Gastroesophageal sphincter (tissue), 3 donors: ENCODE data around the gene WNK4.

Source experiments
- EP300 ChIP-seq: sonication (generic); formaldehyde crosslinking; IDR thresholded peaks from one replicate; pipeline ENCODE4 v1.6.1; 2017; ENCODE audit warnings: antibody characterized with exemption, mild to moderate bottlenecking
- POLR2A ChIP-seq, 2 donors: fragments of 450-650 bp; IDR thresholded peaks; one replicate each; pipeline ENCODE4 v1.6.1; 2017; ENCODE audit warnings: antibody characterized with exemption in 2 of 2, mild to moderate bottlenecking in 2 of 2, moderate library complexity in 1 of 2
- POLR2AphosphoS5 ChIP-seq: sonication (generic); formaldehyde crosslinking; IDR thresholded peaks from one replicate; pipeline ENCODE4 v1.6.1; 2017; ENCODE audit warnings: antibody characterized with exemption
- TF ChIP-seq, protein P1 (sequence below), 4 experiments: fragments of 200-600 bp in 2 of 4; fragments of 450-650 bp in 2 of 4; sonication (generic) in 1 of 4; IDR thresholded peaks; one replicate each; pipeline ENCODE4 v1.5.1; 2017 to 2019; ENCODE audit warnings: antibody characterized with exemption in 4 of 4, mild to moderate bottlenecking in 2 of 4, moderate library complexity in 2 of 4

DNA sequence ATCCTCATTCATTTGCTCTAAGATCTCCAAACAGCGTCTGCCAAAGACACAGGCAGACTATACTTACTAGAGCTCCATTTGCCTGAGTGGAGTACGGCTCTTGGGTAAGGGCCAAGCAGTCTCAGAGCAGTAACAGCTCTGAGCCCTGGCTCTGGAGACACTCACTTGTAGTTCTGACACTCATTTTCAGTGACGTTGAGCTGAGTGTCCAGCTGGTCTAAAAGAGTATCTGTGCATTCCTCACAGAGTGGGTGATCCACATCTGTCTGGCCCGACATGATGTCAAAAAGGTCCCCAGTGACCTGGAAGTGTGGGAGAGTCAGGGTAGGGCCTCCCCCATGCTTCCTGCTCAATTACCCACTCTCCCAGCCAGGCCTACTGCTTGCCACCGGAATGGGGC is 38.0 kb downstream of the WNK4 start:
- TF ChIP-seq, protein P1, sequence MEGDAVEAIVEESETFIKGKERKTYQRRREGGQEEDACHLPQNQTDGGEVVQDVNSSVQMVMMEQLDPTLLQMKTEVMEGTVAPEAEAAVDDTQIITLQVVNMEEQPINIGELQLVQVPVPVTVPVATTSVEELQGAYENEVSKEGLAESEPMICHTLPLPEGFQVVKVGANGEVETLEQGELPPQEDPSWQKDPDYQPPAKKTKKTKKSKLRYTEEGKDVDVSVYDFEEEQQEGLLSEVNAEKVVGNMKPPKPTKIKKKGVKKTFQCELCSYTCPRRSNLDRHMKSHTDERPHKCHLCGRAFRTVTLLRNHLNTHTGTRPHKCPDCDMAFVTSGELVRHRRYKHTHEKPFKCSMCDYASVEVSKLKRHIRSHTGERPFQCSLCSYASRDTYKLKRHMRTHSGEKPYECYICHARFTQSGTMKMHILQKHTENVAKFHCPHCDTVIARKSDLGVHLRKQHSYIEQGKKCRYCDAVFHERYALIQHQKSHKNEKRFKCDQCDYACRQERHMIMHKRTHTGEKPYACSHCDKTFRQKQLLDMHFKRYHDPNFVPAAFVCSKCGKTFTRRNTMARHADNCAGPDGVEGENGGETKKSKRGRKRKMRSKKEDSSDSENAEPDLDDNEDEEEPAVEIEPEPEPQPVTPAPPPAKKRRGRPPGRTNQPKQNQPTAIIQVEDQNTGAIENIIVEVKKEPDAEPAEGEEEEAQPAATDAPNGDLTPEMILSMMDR (IDR thresholded peaks at IDR 0.05) = no peak
- TF ChIP-seq POLR2AphosphoS5 (no peak), POLR2A (IDR thresholded peaks at IDR 0.05) (no peak), EP300 (no peak)
